Activated CD8-positive, alpha-beta memory T cell treated with anti-CD3 and anti-CD28 coated beads, Interleukin-2, amount 50 U/mL, for 1 hour (primary cell): ENCODE measurements around the gene DEAF1.

Experiments used
- DNase-seq: peaks from one replicate; pipeline ENCODE4 v3.0.0-alpha.2; 2020; ENCODE audit errors: extremely low read depth

Gene DEAF1

DNA sequence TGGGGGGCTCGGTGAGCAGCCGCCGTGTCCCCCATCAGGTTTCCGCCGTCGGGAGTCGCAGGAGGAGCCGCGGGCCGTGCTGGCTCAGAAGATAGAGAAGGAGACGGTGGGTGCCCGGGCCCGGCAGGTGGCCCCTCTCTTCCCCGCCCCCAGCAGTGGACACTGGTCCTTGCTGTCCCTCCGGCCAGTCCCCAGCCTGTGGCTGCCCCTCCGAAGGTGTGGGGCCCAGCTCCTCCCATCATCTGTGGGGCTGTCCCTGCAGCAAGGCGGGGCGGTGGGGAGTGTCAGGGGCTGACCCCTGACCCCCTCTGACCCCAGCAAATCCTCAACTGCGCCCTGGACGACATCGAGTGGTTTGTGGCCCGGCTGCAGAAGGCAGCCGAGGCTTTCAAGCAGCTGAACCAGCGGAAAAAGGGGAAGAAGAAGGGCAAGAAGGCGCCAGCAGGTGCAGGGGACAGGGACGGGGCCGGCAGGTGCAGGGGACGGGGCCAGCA is 26.3 kb upstream of the DEAF1 start:
- no peak for DNase-seq

DNA sequence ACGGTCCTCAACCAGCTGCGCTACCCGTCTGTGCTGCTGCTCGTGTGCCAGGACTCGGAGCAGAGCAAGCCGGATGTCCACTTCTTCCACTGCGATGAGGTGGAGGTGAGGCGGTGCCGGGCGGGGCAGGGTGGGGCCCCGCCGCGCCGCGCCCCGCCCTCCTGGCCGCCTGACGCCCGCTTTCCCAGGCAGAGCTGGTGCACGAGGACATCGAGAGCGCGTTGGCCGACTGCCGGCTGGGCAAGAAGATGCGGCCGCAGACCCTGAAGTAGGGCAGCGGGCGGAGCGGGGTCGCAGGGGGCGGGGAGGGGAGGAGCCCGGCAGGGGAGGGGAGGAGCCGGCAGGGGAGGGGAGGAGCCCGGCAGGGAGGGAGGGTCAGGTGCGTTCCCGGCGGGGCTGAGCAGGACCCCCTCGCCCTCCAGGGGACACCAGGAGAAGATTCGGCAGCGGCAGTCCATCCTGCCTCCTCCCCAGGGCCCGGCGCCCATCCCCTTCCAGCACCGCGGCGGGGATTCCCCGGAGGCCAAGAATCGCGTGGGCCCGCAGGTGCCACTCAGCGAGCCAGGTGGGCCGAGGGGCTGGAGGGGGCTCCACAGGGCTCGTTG is 25.7 kb upstream of the DEAF1 start:
- no peak for DNase-seq

DNA sequence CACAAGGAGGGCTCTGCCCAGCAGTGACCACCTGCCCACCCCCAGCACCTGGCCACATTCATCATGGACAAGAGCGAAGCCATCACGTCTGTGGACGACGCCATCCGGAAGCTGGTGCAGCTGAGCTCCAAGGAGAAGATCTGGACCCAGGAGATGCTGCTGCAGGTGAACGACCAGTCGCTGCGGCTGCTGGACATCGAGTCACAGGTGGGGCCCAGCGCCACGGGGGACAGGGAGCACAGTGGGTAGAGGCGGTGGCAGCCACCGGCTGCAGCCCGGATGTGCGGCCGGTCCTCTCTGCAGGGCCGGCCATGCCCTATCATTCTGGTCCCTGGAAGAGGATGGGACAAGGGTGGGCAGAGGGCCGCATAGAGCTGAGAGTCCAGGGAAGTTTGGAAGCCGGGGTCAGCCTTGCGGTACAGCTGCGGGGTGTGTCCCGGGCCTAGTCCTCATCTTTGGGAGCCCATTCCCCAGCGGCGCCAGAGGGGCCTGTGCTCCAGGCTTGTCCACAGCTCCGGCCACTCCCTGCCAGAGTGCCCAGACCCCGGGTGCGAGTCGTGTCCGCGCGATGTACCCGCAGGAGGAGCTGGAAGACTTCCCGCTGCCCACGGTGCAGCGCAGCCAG is 25.1 kb upstream of the DEAF1 start:
- no peak for DNase-seq

DNA sequence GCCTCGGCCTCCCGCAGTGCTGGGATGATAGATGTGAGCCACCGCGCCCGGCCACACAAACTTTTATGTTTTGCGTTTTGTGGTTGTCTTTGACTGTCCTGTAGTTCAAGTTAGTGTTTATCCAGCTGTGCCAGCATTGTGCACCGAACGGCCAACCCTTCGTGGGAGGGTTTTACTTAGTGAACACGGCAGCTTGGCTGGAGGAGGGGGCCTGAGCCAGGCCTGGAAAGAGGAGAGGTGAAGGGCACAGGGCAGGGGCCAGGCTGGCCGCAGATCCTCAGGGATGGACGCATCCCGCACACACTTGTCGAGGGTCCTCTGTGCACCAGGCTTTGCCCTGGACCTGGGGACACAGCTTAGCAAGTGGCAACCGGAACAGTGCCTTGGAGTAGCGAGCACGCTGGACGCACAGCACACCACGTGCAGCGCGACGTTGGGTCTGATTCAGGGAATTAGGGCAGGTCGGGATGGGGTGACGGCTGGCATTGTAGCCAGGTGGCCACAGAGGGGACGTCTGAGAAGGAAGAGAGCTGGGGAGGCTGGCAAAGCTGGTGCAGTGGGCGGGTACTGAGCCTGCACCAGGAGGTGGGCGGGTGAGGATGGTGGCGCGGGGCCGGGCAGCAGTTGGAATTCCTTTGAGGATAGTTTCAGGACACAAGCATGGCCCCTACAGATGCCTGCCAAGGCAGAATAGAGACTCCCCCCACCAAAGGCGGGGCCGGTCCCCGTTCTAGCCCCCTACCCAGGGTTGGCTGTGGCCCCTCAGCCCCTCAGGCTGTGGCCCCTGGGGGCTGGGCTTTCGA is 24.4 kb upstream of the DEAF1 start:
- no peak for DNase-seq

DNA sequence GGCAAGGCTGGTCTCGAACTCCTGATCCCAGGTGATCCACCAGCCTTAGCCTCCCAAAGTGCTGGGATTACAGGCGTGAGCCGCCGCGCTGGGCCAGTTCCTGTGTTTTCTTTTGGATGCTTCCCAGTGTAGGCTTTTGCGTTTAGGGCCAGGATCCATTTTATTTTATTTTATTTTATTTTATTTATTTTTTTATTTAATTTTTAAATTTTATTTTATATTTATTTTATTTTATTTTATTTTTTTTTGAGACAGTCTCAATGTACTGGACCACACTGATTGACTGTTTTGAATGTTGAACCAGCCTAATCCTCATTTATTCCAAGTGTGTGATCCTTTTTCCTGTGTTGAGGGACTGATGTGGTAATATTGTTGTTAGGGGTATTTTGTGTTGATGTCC is 19.4 kb upstream of the DEAF1 start:
- DNase-seq, result no peak

DNA sequence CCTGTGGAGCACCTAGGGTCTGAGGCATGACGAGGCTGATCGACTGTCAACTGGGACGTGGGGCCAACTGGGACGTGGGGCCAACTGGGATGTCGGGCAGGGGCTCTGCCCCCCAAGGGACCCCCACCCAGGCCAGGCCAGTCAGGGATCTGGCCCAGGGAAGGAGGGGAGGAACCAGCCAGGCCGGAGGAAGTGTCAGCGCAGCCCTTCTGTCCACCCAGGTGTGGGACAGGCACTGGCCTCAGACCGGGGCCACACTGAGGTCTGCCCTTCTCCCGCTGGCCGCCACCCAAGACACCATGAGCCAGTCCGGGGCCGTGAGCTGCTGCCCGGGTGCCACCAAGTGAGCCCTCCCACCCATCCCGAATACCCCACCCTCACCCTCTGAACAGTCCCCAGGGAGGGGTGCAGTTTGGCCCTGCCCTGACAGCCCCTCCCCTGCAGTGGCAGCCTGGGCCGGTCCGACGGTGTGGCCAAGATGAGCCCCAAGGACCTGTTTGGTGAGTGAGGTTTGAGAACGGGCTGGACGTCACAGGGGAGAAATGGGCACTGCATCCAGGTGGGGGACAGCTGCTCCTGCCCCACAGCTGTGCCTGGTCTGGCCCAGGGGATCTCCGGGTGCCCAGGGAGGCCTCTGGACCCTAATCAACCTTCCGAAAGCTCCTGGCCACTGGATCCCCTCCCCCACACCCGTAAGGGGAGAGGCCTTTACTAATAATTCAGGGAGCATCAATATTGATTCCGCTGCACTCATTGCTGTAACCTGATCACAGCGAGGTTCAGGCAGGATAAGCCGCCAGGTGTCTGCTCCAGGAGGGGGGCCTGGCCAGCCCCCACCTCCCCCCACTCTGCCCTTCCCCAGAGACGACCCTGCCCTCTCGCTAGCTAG is 14.3 kb upstream of the DEAF1 start:
- no peak for DNase-seq

DNA sequence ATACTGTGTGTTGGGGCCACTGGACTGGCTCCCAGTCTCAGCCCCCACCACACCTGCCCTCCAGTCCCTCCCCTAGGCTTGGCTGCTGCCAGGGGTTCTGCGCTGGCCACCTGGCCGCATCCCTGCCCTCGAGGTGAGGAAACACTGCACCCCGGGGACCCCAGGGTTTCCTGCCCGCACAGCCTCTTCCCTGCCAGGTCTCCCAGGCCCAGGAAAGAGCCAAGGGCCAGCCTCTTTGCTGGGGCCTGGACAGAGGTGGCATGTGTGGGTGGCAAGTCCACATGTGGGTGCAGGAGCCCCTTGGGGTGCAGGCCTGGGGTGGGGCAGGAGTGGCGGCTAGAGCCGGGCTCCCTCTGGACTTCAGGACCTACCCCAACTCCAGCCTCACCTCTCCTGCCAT is 13.5 kb upstream of the DEAF1 start:
- DNase-seq, result no peak

DNA sequence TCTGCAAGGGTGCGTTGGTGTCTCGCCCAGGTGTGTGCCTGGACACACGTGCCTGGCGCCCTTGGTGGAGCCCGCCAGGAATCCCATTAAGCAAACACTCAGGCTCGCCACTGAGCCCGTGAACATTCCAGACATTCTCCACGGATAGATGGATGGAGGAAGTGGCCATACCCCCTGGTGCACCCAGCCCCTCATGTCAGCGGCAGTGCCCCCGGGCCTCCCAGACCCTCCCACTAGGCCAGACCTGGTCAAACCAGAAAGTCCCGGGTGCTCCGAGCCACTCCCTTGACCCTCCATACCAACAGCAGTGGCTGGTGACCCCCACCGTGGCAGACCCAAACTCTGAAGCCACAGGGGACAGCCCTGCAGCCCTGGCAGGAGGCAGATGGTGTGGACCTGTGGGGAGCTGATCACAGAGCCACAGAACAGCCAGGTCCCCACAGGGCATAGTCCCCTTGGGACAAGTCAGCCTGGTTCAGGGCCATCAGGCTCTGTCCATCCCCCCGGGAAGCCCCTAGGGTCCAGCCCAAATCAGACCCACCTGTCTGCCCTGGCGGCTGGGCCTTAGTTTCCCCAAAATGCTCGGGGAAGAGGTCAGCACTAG is 12.9 kb upstream of the DEAF1 start:
- DNase-seq, result no peak

DNA sequence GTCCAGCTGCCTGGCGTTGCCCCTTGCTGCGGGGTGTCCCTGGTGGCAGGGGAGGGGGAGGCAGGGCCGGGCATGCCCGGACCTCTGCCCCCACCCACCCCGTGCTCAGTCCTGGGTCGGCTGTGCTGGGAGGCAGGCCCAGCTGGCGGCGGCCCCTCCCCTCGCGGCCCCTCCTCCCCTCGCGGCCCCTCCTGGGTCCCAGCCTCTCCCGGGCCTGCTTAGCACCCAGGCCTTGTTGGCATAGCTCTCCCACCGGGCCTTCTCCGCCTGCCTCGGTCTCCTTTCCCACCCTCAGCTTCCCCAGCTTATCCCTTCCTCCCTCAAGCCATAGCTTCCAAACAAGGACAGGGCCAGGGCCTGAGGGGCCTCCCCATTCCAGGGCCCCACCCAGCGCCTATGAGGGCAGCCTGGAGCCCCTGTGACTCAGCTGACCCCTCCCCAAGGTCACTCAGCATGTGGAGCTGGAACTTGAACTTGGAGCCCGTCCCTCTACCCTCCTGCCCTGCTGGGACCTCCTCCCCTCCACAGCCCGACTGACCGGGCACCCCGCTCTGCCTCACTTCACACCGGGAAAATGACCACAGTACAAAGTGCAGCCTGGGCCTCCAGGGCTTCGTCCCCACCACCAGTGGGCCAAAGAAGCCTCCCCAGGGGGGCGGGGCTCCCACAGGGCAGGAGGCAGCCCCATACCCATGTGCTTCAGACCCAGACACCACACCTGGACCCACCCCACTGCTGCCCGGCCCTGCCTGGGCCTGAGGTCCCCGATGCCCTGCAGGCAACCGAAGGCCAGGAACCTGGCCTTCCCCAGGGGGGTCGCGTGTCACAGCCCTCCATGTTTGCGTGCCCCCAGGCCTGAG is 12.2 kb upstream of the DEAF1 start:
- no peak for DNase-seq

DNA sequence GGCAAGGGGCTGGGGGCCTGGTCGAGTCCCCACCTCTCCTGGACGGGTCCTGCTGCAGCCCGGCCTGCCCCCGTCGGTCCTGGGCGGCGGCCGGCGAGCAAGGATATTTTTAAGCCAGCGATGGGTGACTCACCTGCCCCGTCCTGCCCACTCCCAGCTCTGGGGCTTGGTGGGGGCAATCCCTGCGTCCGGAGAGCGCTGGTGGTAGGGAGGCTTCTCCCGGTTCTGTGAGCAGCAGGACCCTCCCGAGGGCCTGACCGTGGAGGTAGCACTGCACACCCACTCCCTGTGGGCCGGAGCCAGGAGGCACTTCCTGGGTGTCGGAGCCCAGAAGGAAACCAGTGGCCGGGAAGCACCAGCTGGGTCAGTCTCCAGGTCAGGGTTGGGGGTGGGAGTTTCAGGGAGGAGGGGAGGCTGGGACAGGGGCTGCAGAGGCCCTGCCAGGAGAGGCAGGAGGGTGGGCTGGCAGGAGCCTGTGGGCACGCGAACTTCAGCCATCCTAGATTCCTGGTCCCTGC is 11.5 kb upstream of the DEAF1 start:
- no peak for DNase-seq

DNA sequence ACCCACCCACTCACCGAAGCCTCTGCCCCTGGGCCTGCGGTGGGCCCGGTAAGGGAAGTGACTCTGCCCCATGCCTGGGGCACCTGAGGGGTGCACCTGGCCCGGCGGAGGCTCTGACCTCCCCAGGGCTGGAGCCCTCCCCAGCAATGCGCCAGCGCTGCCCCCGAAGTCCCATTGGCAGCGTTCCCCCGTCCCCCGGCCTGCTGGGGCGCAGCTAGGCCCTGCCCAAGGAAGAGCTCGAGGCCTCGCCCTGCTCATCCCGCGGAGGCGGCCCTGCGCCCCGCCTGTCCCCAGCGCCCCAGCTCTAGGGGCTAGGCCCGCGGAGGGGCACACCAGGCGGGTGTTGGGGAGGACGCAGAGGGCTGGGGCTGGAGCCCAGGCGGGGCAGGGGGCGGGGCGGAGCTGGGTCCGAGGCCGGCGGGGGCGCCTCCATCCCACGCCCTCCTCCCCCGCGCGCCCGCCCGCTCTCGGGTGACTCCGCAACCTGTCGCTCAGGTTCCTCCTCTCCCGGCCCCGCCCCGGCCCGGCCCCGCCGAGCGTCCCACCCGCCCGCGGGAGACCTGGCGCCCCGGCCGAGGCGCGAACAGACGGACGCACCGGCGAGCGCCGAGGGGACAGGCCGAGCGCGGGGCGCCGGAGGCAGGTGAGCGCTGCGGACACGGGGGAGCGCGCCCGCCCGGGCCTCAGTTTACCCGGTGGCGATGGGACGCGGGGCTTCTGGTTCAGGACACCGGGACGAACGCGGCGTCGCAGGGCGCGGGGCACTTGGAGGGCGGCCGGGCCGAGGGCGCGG is 10.8 kb upstream of the DEAF1 start, which contains the start of gene EPS8L2:
TSS of gene EPS8L2 (plus strand) at position 586 of the 793 bp plus-strand sequence. CDS start 3,177 bp downstream, outside the sequence.
- no peak for DNase-seq

DNA sequence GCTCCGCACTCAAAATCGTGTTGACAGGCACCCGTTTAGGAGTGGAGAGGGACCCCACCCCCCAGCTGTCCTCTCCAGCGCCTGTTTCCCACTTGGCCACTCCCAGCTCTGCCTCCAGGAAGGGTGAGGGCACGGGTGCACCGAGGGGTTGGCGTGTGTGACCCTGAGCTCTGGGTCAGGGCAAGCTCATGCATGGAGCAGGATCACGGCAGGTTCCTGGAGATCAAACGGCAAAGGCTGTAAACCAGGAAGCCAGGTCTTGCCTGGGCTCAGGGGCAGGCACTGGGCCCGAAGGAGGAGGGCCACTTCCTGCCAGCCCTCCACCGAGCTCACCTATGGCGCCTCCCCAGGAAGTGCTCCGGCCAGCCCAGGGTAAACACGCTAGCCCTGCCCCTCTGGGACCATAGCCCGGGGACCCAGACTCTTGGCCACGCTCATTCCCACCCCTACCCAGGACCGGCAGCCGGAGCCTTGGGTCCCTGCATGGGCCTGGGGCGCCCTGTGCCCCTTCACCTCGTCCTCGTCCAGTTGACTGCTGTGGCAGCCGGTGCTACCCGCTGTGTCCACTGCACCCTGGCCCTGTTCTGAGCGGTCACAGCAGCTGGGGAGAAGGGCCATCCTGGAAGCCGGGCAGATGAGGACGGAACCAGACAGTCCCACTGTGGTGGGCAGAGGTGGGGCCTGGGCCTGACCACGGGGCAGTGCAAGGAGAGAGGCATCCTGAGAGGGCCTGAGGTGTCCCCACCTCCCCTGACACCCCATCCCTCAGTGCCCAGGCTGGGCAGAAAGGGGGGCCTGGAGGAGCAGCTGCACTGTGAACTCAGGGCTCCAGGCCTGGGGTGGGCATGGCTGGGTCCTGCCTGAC is 10.0 kb upstream of the DEAF1 start:
- DNase-seq, result no peak

DNA sequence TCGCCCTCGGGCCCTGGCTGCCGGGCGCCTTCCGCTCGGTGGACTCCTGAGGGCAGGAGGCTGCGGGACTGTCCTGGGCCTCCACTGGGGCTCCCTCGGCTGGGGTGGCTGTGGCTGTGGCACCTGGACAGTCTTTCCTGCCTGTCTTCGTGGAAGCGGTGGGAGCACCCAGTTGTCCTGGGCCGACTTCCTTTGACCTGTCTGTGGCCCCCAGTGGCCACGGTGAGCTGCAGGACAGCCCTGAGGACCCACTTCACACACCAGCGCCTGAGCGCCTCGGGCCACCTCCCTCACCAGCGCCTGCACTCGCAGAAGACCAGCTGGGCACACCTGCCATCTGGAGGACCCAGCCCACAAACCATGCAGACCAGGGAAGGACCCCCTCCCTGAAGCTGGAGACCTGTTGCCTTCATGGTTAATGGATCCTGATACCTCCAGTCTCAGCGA is 9.2 kb upstream of the DEAF1 start:
- no peak for DNase-seq

DNA sequence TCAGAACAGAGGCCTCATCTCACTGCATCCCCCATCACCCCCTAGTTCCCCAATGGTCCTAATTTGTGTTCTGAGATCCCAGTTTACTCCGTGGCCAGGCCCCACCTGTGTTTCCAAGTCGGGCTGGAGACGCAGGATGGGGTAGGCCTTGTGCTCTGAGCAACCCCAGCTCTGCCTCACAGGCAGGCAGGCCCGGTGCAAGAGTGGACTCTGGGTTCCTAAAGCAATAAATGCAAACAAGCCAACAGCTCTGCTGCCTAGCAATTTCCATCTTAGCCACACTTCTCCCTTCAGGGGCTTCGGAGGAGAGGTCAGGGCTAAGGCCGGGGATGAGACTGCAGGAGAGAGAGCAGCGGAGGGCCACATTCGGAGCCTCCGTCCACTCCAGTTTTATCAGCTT is 8.5 kb upstream of the DEAF1 start:
- no peak for DNase-seq

DNA sequence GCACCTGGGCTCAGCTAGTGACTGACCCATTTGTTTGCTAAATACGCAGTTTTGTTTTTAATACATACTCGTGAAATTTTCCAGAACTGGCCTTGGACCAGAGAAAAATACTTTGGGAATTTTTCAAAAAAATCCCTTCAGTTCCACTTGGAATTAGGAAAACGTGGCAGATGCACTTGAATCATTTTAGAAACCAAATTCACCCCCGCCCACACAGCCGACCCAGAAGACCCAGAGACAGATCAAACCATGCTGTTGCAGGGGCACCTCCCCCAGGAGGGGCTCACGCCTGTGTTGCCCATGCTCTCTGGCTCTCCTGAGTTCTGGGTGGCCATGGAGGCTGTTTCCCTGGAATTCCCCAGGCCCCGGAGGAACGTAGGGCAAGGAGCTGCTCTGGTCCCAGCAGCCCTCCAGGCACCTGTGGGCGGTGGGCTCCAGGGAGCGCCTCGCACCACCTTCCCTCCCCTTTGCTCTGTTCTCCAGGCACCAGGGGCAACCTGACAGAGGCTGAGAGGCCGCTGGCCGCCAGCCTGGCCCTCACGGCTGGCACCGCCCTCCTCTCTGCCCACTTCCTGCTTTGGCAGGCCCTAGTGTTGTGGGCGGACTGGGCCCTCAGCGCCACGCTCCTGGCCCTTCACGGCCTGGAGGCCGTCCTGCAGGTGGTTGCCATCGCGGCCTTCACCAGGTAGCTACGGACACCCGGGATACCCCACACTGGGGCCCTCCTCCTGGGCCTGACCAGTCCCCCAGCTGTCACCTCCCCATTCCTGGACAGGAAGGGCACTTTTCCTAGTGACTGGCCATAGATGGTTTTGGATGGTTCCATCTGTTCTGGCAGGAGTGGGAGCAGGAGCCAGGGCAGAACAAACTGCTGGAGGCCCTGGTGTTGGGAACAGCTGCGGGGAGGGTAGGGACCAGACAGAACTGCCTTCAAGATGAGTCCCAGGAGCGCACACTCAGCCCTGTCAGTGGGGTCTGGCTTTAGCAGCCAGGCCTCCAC is 7.7 kb upstream of the DEAF1 start:
- no peak for DNase-seq

DNA sequence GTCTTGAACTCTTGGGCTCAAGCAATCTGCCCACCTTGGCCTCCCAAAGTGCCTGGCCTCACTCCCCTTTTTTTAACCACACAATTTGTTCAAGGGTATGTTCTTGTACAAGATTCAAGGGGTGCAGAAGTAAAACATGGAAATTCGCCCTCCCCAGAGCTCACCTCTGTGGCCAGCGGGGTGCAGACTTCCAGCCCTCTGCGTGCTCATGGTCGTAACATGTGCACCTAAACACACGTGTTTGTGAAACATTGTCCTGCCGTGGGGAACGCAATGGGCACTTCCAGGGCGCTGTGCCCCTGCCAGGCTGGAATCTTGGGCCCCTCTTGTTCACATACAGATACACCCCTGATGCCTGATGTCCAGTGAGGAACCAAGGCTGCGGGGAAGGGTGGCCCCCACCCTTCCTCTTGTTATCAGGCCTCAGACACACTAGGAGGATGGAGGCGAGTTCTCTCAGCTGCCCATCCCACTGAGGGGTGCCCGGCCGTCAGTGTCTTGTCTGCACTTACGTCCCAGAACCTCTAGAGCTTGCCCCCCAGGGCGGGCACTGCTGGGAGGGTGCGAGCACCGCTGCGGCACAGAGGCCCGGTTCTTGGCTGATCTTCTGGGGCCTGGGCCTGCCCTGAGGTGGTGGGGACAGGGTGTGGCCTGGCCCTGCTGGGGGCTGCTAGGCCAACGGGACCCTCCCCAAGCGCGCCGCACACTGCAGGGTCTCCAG is 6.9 kb upstream of the DEAF1 start:
- DNase-seq, result no peak
